ENCODE results near the gene BSCL2. TPM values are rescaled to one million over a fixed set of nuclear protein-coding genes. Genes with fewer than 3 reads are reported as not detected.
A peak's percentile ranks its signal among the peaks of the same experiment; 100 is the strongest.

Gene BSCL2
- total RNA-seq, 4 donors from 2014 or later: 54.9 to 153 (median 89.4) TPM

DNA sequence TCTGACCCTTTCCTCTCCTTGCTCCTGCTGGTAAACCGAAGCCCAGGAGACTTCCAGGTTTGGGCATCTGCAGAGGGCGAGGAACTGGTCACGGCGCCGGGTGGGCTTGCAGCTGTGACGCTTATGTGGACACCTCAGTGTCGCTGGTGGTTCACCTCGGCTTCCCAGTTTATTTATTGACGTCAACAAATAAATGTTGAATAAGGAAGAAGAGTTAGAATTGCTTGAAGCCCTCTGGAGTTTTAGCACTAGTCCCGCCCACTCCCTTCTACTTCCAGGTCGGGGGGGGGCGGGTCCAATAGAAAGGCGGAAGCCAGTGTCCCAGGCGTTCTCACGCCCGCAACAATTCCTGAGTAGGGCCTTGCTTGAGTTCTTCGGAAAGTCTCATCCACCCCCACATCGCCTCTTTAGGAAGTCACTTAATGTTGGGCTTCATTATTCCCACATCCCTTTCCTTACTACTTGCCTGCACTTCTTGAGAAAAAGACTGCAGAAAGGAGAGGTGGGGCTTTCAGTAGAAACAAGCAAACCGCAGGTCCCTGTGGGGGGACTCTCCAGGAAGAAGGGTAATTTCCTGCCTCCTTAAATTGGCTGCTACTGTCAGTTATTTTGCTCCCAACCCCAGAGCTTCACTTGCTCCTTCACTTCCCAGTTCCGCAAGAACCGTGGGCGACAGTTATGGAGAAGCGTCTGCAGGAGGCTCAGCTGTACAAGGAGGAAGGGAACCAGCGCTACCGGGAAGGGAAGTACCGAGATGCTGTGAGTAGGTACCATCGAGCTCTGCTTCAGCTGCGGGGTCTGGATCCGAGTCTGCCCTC lies 21.2 kb upstream of the BSCL2 start, which contains the start of gene TTC9C:
Gene TTC9C (plus strand): TSS at position 316 of the 818 bp plus-strand sequence. CDS start 363 bp downstream, at position 679.
- no peaks in the 10 kb centered on the region for H3K9me3 ChIP-seq
- DNase-seq: peak; percentile 89 to 90
- peaks cover 5 to 7% of the 10 kb centered on the region in 2 donors for H3K36me3 ChIP-seq
- TF ChIP-seq, protein P1, sequence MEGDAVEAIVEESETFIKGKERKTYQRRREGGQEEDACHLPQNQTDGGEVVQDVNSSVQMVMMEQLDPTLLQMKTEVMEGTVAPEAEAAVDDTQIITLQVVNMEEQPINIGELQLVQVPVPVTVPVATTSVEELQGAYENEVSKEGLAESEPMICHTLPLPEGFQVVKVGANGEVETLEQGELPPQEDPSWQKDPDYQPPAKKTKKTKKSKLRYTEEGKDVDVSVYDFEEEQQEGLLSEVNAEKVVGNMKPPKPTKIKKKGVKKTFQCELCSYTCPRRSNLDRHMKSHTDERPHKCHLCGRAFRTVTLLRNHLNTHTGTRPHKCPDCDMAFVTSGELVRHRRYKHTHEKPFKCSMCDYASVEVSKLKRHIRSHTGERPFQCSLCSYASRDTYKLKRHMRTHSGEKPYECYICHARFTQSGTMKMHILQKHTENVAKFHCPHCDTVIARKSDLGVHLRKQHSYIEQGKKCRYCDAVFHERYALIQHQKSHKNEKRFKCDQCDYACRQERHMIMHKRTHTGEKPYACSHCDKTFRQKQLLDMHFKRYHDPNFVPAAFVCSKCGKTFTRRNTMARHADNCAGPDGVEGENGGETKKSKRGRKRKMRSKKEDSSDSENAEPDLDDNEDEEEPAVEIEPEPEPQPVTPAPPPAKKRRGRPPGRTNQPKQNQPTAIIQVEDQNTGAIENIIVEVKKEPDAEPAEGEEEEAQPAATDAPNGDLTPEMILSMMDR (IDR thresholded peaks at IDR 0.05): no peak
- TF ChIP-seq POLR2A (IDR thresholded peaks at IDR 0.05): peak; percentile 43 to 76
- WGBS, 2 donors: 1% methylated on average over 29 of the region's 29 CpGs
- H3K27ac ChIP-seq: peak within 1 kb of the TSS; percentile 78 to 95 (median 95)
- intact Hi-C loops (cut with DNase I): no loop called here
- H3K4me1 ChIP-seq: peaks cover 20 to 38% of the 10 kb centered on the region in 2 donors
- H3K4me3 ChIP-seq (replicated peaks in 1 of 3): peak within 1 kb of the TSS; percentile 80 to 96 (median 80)
- no peaks in the 10 kb centered on the region for H3K27me3 ChIP-seq

DNA sequence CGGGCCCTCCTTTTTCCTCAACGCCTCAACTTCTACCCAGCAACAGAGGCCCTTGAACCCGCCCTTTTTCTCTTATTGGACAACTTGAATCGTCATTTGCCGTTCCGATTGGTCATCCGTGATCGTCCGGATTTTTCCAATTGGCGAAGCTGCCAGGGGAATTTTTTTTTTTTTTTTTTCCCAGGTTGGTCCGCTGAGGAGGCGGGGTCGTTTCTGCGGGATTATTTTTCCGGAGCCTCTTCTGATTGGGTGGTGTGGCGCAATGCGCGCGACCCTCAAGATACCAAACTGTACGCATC lies 20.6 kb upstream of the BSCL2 start:
- WGBS, 2 donors: 0 to 1% methylated on average over 20 of the region's 20 CpGs
- intact Hi-C loops (cut with DNase I): no loop called here
- Histone ChIP-seq H3K4me3 (replicated peaks in 1 of 3) (peak overlapping the region; percentile 80 to 96 (median 80)), H3K27me3 (no peaks in the 10 kb centered on the region), H3K36me3 (peaks cover 8 to 11% of the 10 kb centered on the region in 2 donors), H3K9me3 (no peaks in the 10 kb centered on the region), H3K27ac (peak overlapping the region; percentile 78 to 95 (median 95)), H3K4me1 (peaks cover 20 to 38% of the 10 kb centered on the region in 2 donors)
- TF ChIP-seq POLR2A (IDR thresholded peaks at IDR 0.05): no peak
- TF ChIP-seq, protein P1 (IDR thresholded peaks at IDR 0.05): no peak
- DNase-seq: peak; percentile 89 to 90

DNA sequence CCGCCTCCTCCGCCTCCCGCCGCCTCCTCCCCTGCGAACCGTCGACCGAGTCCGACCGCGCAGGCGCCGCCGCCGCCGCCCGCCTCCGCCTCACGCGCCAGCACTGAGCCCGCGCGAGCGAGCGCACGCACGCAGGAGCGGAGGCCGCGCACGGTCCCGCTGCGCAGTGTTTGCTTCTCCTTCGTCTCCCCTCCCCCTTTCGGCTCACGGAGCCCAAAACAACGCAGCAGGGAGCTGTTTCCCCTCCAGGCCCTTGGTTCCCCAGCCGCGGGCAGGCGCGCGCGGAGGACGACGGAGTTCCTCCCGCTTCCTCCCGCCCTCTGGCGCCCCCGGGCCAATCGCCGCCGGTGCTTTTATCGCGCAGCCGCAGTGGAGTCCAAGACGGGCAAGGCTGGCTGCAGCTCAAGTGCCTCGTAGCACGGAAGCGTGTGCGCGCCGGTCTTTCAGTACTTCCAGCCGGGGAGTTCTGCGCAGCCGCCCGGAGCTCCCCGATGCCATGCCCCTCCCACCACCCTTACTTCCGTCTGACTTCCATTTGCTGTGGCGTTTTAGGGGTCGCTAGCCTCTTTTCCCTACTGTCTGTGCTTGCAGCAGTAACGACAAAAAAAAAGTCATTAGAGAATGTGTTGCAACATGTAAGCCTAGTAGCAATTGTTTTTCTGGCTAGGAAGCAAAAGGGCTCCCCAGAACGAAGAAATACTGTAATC lies 20.1 kb upstream of the BSCL2 start, which contains the start of gene HNRNPUL2:
Gene HNRNPUL2 (minus strand): TSS at position 293 of the 707 bp plus-strand sequence. CDS start 301 bp downstream, outside the sequence.
- Histone ChIP-seq H3K4me3 (replicated peaks in 1 of 3) (peak within 1 kb of the TSS; percentile 80 to 96 (median 80)), H3K4me1 (peaks cover 20 to 38% of the 10 kb centered on the region in 2 donors), H3K9me3 (no peaks in the 10 kb centered on the region), H3K36me3 (peaks cover 13 to 16% of the 10 kb centered on the region in 2 donors), H3K27me3 (no peaks in the 10 kb centered on the region), H3K27ac (peak within 1 kb of the TSS; percentile 78 to 95 (median 95))
- 0 to 1% methylated on average over 8 to 64 of the region's 72 CpGs for WGBS, 2 donors
- TF ChIP-seq, protein P1 (IDR thresholded peaks at IDR 0.05): no peak
- TF ChIP-seq POLR2A (IDR thresholded peaks at IDR 0.05): peak; percentile 88 to 96
- intact Hi-C loops (cut with DNase I): no loop called here
- DNase-seq: peak; percentile 99

DNA sequence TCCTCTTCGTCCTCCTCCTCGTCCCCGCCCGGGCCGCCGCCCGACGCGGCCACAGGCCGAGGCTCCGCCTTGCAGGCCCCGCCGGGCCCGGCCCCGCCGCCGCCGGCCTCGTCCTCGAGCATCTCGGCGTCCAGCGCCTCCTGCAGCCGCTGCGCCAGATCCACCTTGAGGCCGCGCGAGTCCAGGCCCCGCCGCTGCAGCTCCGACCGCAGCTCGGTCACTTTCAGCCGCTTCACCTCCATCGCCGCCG lies 19.6 kb upstream of the BSCL2 start:
- no peak for TF ChIP-seq POLR2A (IDR thresholded peaks at IDR 0.05)
- TF ChIP-seq, protein P1 (IDR thresholded peaks at IDR 0.05): no peak
- peak overlapping the region; percentile 78 to 95 (median 78) for H3K27ac ChIP-seq
- peak overlapping the region; percentile 60 to 96 (median 78) for H3K4me3 ChIP-seq (replicated peaks in 1 of 3)
- H3K27me3 ChIP-seq: no peaks in the 10 kb centered on the region
- H3K36me3 ChIP-seq: peaks cover 18 to 21% of the 10 kb centered on the region in 2 donors
- WGBS, 2 donors: 1 to 3% methylated on average over 8 to 27 of the region's 37 CpGs
- DNase-seq: no peak
- intact Hi-C loops (cut with DNase I): no loop called here
- no peaks in the 10 kb centered on the region for H3K9me3 ChIP-seq
- peaks cover 20 to 38% of the 10 kb centered on the region in 2 donors for H3K4me1 ChIP-seq

All from thyroid gland (tissue), 4 donors.